HK-2 (cell line): ENCODE results near the gene ERBB2.
"Not testable (repeated sequence)": the region's sequence is repeated elsewhere in the genome, so short reads cannot be mapped to it uniquely, and the experiment has no call there.

Experiments
- DNase-seq: peaks from one replicate; pipeline ENCODE4 v3.0.0-alpha.2; 2018; ENCODE audit not compliant: unreplicated experiment

The ERBB2 gene

GRCh38 chr17:39678340-39679116 lies 21.3 kb upstream of the ERBB2 start:
- no peak for DNase-seq

GRCh38 chr17:39679521-39680192 lies 20.2 kb upstream of the ERBB2 start:
- DNase-seq, result no peak

- no peak for DNase-seq
Observed at GRCh38 chr17:39683295-39683939, 16.4 kb upstream of the ERBB2 start.

- no peak for DNase-seq
Observed at GRCh38 chr17:39684369-39685192, 15.3 kb upstream of the ERBB2 start.

GRCh38 chr17:39687101-39687545 lies 12.7 kb upstream of the ERBB2 start:
- DNase-seq, result no peak

GRCh38 chr17:39687546-39688474 lies 12.1 kb upstream of the ERBB2 start, which contains the start of gene PGAP3:
PGAP3 (minus strand) TSS chr17:39688057; CDS start chr17:39688014, 43 bp downstream.
- DNase-seq, result peak; percentile 89

GRCh38 chr17:39688475-39688835 lies 11.4 kb upstream of the ERBB2 start:
- no peak for DNase-seq

- no peak for DNase-seq
Observed at GRCh38 chr17:39688945-39689344, 10.9 kb upstream of the ERBB2 start.

- no peak for DNase-seq
Observed at GRCh38 chr17:39694593-39694992, 5.3 kb upstream of the ERBB2 start.

GRCh38 chr17:39695089-39695474 lies 4.8 kb upstream of the ERBB2 start:
- DNase-seq, result peak; percentile 47

- no peak for DNase-seq
Observed at GRCh38 chr17:39696731-39697130, 3.1 kb upstream of the ERBB2 start.

- DNase-seq, result no peak
Observed at GRCh38 chr17:39697961-39698360, 1.9 kb upstream of the ERBB2 start.

- DNase-seq, result not testable (repeated sequence)
Observed at GRCh38 chr17:39699157-39699817, 577 bp upstream of the ERBB2 start.

GRCh38 chr17:39700148-39700987 lies 504 bp downstream of the ERBB2 start:
- peak; percentile 35 for DNase-seq

GRCh38 chr17:39701012-39701783 lies 1.3 kb downstream of the ERBB2 start:
- DNase-seq, result no peak

- no peak for DNase-seq
Observed at GRCh38 chr17:39701784-39702422, 2.0 kb downstream of the ERBB2 start.

GRCh38 chr17:39702901-39703893 lies 3.3 kb downstream of the ERBB2 start:
- no peak for DNase-seq
